Hepatocyte (in vitro differentiated cells): Measurements from ENCODE around the gene RPS6KA4. TPM values are rescaled to one million over a fixed set of nuclear protein-coding genes. Genes with fewer than 3 reads are reported as not detected.

Source experiments
- DNase-seq: peaks from one replicate; pipeline ENCODE4 v3.0.0-alpha.2; 2016; ENCODE audit warnings: low spot score
- H2AFZ ChIP-seq: fragments of 200-600 bp; sonication (generic); 2 replicates; pipeline ENCODE4 v1.6.0; 2016; ENCODE audit warnings: antibody characterized with exemption, mild to moderate bottlenecking
- H3K27ac ChIP-seq: fragments of 200-600 bp; sonication (generic); 2 replicates; pipeline ENCODE4 v1.5.1; 2016; ENCODE audit warnings: mild to moderate bottlenecking
- H3K27me3 ChIP-seq: fragments of 200-600 bp; sonication (generic); 2 replicates; pipeline ENCODE4 v1.6.1; 2016
- H3K36me3 ChIP-seq: fragments of 200-600 bp; sonication (generic); replicated peaks from 2 replicates; pipeline ENCODE4 v1.5.1; 2016; ENCODE audit warnings: low read depth; ENCODE audit not compliant: insufficient read depth
- H3K4me1 ChIP-seq: fragments of 200-600 bp; sonication (generic); 2 replicates; pipeline ENCODE4 v1.5.1; 2016; ENCODE audit warnings: mild to moderate bottlenecking, moderate library complexity; ENCODE audit not compliant: insufficient read depth
- H3K4me2 ChIP-seq: fragments of 200-600 bp; sonication (generic); 2 replicates; pipeline ENCODE4 v1.6.0; 2016
- H3K4me3 ChIP-seq: fragments of 200-600 bp; sonication (generic); 2 replicates; pipeline ENCODE4 v1.5.1; 2016; ENCODE audit warnings: mild to moderate bottlenecking
- H3K79me2 ChIP-seq: fragments of 200-600 bp; sonication (generic); 2 replicates; pipeline ENCODE4 v1.6.0; 2017; ENCODE audit warnings: mild to moderate bottlenecking
- H3K9me2 ChIP-seq: fragments of 200-600 bp; sonication (generic); replicated peaks from 2 replicates; pipeline ENCODE4 v1.6.0; 2017; ENCODE audit warnings: mild to moderate bottlenecking; ENCODE audit not compliant: insufficient read depth
- H3K9me3 ChIP-seq: fragments of 200-600 bp; sonication (generic); 2 replicates; pipeline ENCODE4 v1.5.1; 2016; ENCODE audit warnings: low read depth, mild to moderate bottlenecking
- H4K20me1 ChIP-seq: fragments of 200-600 bp; sonication (generic); 2 replicates; pipeline ENCODE4 v1.6.0; 2016; ENCODE audit warnings: mild to moderate bottlenecking; ENCODE audit not compliant: insufficient read depth, poor library complexity, severe bottlenecking
- CTCF ChIP-seq: fragments of 200-600 bp; sonication (generic); IDR thresholded peaks from 2 replicates; pipeline ENCODE4 v1.5.1; 2016; ENCODE audit warnings: antibody characterized with exemption, mild to moderate bottlenecking; ENCODE audit not compliant: poor library complexity
- EZH2 ChIP-seq: fragments of 200-600 bp; sonication (generic); IDR thresholded peaks from 2 replicates; pipeline ENCODE4 v1.6.1; 2016; ENCODE audit warnings: antibody characterized with exemption, mild to moderate bottlenecking, borderline replicate concordance
- EZH2phosphoT487 ChIP-seq: fragments of 200-600 bp; sonication (generic); IDR thresholded peaks from one replicate; pipeline ENCODE4 v1.6.1; 2018; ENCODE audit warnings: antibody characterized with exemption, mild to moderate bottlenecking, low read depth, moderate library complexity; ENCODE audit not compliant: unreplicated experiment, severe bottlenecking
- WGBS: methylation state at CpG from one replicate; pipeline ENCODE4 v1.1.6; 2016; ENCODE audit warnings: low lambda C conversion rate; ENCODE audit errors: missing lambda C conversion rate; 5-methylcytosine and 5-hydroxymethylcytosine counted together
- polyA plus RNA-seq: library from polyadenylated mRNA; unstranded; fragments of >200 nt; fragmentation: Nextera tagmentation; extraction: Ambion mirVana; gene quantifications from 2 replicates; pipeline ENCODE4 v1.2.1, GENCODE V29; 2016
- total RNA-seq: library from RNA; depleted of rRNA; stranded (reverse); fragments of >200 nt; gene quantifications from 2 replicates; pipeline ENCODE4 v1.2.3, GENCODE V29; 2014

The RPS6KA4 gene
- total and polyA plus RNA-seq, 2 experiments from 2014 or later, result 35.9 to 44.0 TPM

GRCh38 chr11:64400667-64401066 is 41.7 kb downstream of the RPS6KA4 start:
- peaks cover 18% of the 10 kb centered on the region for H3K4me1 ChIP-seq
- no peaks in the 10 kb centered on the region for H3K36me3 ChIP-seq
- H2AFZ ChIP-seq, result no peak overlapping the region
- H3K27ac ChIP-seq, result no peak overlapping the region
- H4K20me1 ChIP-seq, result no peaks in the 10 kb centered on the region
- WGBS, result 70% methylated on average over 3 of the region's 3 CpGs
- H3K4me2 ChIP-seq, result no peak overlapping the region
- no peak for DNase-seq
- no peaks in the 10 kb centered on the region for H3K9me3 ChIP-seq
- no peaks in the 10 kb centered on the region for H3K9me2 ChIP-seq
- H3K4me3 ChIP-seq, result no peak overlapping the region
- no peaks in the 10 kb centered on the region for H3K27me3 ChIP-seq
- no peaks in the 10 kb centered on the region for H3K79me2 ChIP-seq
- TF ChIP-seq EZH2 (no peak), CTCF (no peak), EZH2phosphoT487 (no peak)

GRCh38 chr11:64401775-64402174 is 42.8 kb downstream of the RPS6KA4 start:
- H2AFZ ChIP-seq, result no peak overlapping the region
- TF ChIP-seq EZH2 (no peak), CTCF (no peak), EZH2phosphoT487 (no peak)
- no peak overlapping the region for H3K4me2 ChIP-seq
- no peaks in the 10 kb centered on the region for H3K79me2 ChIP-seq
- H3K4me3 ChIP-seq, result no peak overlapping the region
- WGBS, result 95% methylated on average over 7 of the region's 7 CpGs
- H4K20me1 ChIP-seq, result no peaks in the 10 kb centered on the region
- no peak overlapping the region for H3K27ac ChIP-seq
- peaks cover 18% of the 10 kb centered on the region for H3K4me1 ChIP-seq
- no peaks in the 10 kb centered on the region for H3K9me3 ChIP-seq
- H3K9me2 ChIP-seq, result no peaks in the 10 kb centered on the region
- no peak for DNase-seq
- H3K27me3 ChIP-seq, result no peaks in the 10 kb centered on the region
- H3K36me3 ChIP-seq, result no peaks in the 10 kb centered on the region

GRCh38 chr11:64403106-64403505 is 44.1 kb downstream of the RPS6KA4 start:
- H3K79me2 ChIP-seq, result no peaks in the 10 kb centered on the region
- H4K20me1 ChIP-seq, result no peaks in the 10 kb centered on the region
- H3K4me2 ChIP-seq, result no peak overlapping the region
- DNase-seq, result no peak
- no peak overlapping the region for H3K4me3 ChIP-seq
- H3K4me1 ChIP-seq, result peaks cover 26% of the 10 kb centered on the region
- H3K27me3 ChIP-seq, result no peaks in the 10 kb centered on the region
- H3K9me2 ChIP-seq, result no peaks in the 10 kb centered on the region
- WGBS, result 86% methylated on average over 5 of the region's 5 CpGs
- TF ChIP-seq EZH2 (no peak), EZH2phosphoT487 (no peak), CTCF (no peak)
- H3K36me3 ChIP-seq, result no peaks in the 10 kb centered on the region
- no peaks in the 10 kb centered on the region for H3K9me3 ChIP-seq
- no peak overlapping the region for H2AFZ ChIP-seq
- H3K27ac ChIP-seq, result no peak overlapping the region
